ENCODE results near the gene OR51I1. TPM values are rescaled to one million over a fixed set of nuclear protein-coding genes. Genes with fewer than 3 reads are reported as not detected.

The OR51I1 gene
- total and polyA plus RNA-seq, 2 experiments from 2014 or later = not detected

- TF ChIP-seq EZH2 (IDR thresholded peaks at IDR 0.05; ENCODE audit: insufficient read depth, poor library complexity, severe bottlenecking) (no peak), EZH2phosphoT487 (IDR thresholded peaks at IDR 0.05; ENCODE audit: insufficient read depth, low read depth) (no peak)
- Histone ChIP-seq H3K4me3 (no peak overlapping the region), H3K27me3 (replicated peaks; ENCODE audit: insufficient read depth) (no peaks in the 10 kb centered on the region), H4K20me1 (ENCODE audit: insufficient read depth) (no peaks in the 10 kb centered on the region), H2AFZ (no peak overlapping the region), H3F3A (ENCODE audit: insufficient read depth) (no peaks in the 10 kb centered on the region), H3K27ac (no peak overlapping the region), H3K36me3 (ENCODE audit: low read depth) (no peaks in the 10 kb centered on the region), H3K9ac (no peak overlapping the region), H3K4me1 (ENCODE audit: insufficient read depth) (no peaks in the 10 kb centered on the region), H3K9me2 (ENCODE audit: insufficient read depth) (no peaks in the 10 kb centered on the region), H3K9me3 (ENCODE audit: low read depth) (no peaks in the 10 kb centered on the region), H3K4me2 (ENCODE audit: unreplicated experiment) (no peak overlapping the region), H3K79me2 (ENCODE audit: insufficient read depth) (no peaks in the 10 kb centered on the region)
- in situ Hi-C loops (cut with MboI) = loop anchor here (25.0 kb wide), 1 partner anchor 757 kb away; the partner anchor contains the start of genes OR51D1 and OR51E1
- DNase-seq = no peak
These were observed 47.2 kb downstream of the OR51I1 start for GRCh38 chr11:5394091-5394490.

Other genes starting within 250 kb of the OR51I1 start
- not detected in 2 replicates for gene OR51V1, start 240.8 kb downstream of the OR51I1 start, total RNA-seq (2014; rRNA removed; shearing (Covaris generic))
- not detected in 2 replicates for gene OR51V1, start 240.8 kb downstream of the OR51I1 start, polyA plus RNA-seq (2016; fragmentation: Nextera tagmentation; extraction: Ambion mirVana)
- not detected in 2 replicates for gene HBB, start 214.4 kb downstream of the OR51I1 start, total RNA-seq (2014; rRNA removed; shearing (Covaris generic))
- not detected in 2 replicates for gene HBB, start 214.4 kb downstream of the OR51I1 start, polyA plus RNA-seq (2016; fragmentation: Nextera tagmentation; extraction: Ambion mirVana)
- not detected in 2 replicates for gene HBD, start 207.0 kb downstream of the OR51I1 start, total RNA-seq (2014; rRNA removed; shearing (Covaris generic))
- not detected in 2 replicates for gene HBD, start 207.0 kb downstream of the OR51I1 start, polyA plus RNA-seq (2016; fragmentation: Nextera tagmentation; extraction: Ambion mirVana)
- gene HBG1, start 191.7 kb downstream of the OR51I1 start, total RNA-seq (2014; rRNA removed; shearing (Covaris generic)) = not detected in 2 replicates
- gene HBG1, start 191.7 kb downstream of the OR51I1 start, polyA plus RNA-seq (2016; fragmentation: Nextera tagmentation; extraction: Ambion mirVana) = not detected in 2 replicates
- gene HBG2, start 186.7 kb downstream of the OR51I1 start, total RNA-seq (2014; rRNA removed; shearing (Covaris generic)) = not detected in 2 replicates
- not detected in 2 replicates for gene HBG2, start 186.7 kb downstream of the OR51I1 start, polyA plus RNA-seq (2016; fragmentation: Nextera tagmentation; extraction: Ambion mirVana)
- not detected in 2 replicates for gene HBE1, start 171.6 kb downstream of the OR51I1 start, total RNA-seq (2014; rRNA removed; shearing (Covaris generic))
- not detected in 2 replicates for gene HBE1, start 171.6 kb downstream of the OR51I1 start, polyA plus RNA-seq (2016; fragmentation: Nextera tagmentation; extraction: Ambion mirVana)
- not detected in 2 replicates for gene OR51B4, start 139.6 kb downstream of the OR51I1 start, total RNA-seq (2014; rRNA removed; shearing (Covaris generic))
- not detected in 2 replicates for gene OR51B4, start 139.6 kb downstream of the OR51I1 start, polyA plus RNA-seq (2016; fragmentation: Nextera tagmentation; extraction: Ambion mirVana)
- gene OR51B2, start 117.2 kb downstream of the OR51I1 start, total RNA-seq (2014; rRNA removed; shearing (Covaris generic)) = not detected in 2 replicates
- not detected in 2 replicates for gene OR51B2, start 117.2 kb downstream of the OR51I1 start, polyA plus RNA-seq (2016; fragmentation: Nextera tagmentation; extraction: Ambion mirVana)
- gene OR51B5, start 98.0 kb downstream of the OR51I1 start, total RNA-seq (2014; rRNA removed; shearing (Covaris generic)) = not detected in 2 replicates
- gene OR51B5, start 98.0 kb downstream of the OR51I1 start, polyA plus RNA-seq (2016; fragmentation: Nextera tagmentation; extraction: Ambion mirVana) = not detected in 2 replicates
- gene OR51B6, start 90.0 kb downstream of the OR51I1 start, total RNA-seq (2014; rRNA removed; shearing (Covaris generic)) = not detected in 2 replicates
- gene OR51B6, start 90.0 kb downstream of the OR51I1 start, polyA plus RNA-seq (2016; fragmentation: Nextera tagmentation; extraction: Ambion mirVana) = not detected in 2 replicates
- not detected in 2 replicates for gene OR51M1, start 57.7 kb downstream of the OR51I1 start, total RNA-seq (2014; rRNA removed; shearing (Covaris generic))
- gene OR51M1, start 57.7 kb downstream of the OR51I1 start, polyA plus RNA-seq (2016; fragmentation: Nextera tagmentation; extraction: Ambion mirVana) = not detected in 2 replicates
- gene OR51Q1, start 19.4 kb downstream of the OR51I1 start, total RNA-seq (2014; rRNA removed; shearing (Covaris generic)) = not detected in 2 replicates
- not detected in 2 replicates for gene OR51Q1, start 19.4 kb downstream of the OR51I1 start, polyA plus RNA-seq (2016; fragmentation: Nextera tagmentation; extraction: Ambion mirVana)
- gene OR51I2, start 7.8 kb upstream of the OR51I1 start, total RNA-seq (2014; rRNA removed; shearing (Covaris generic)) = not detected in 2 replicates
- gene OR51I2, start 7.8 kb upstream of the OR51I1 start, polyA plus RNA-seq (2016; fragmentation: Nextera tagmentation; extraction: Ambion mirVana) = not detected in 2 replicates
- gene OR52D1, start 47.2 kb upstream of the OR51I1 start, total RNA-seq (2014; rRNA removed; shearing (Covaris generic)) = not detected in 2 replicates
- gene OR52D1, start 47.2 kb upstream of the OR51I1 start, polyA plus RNA-seq (2016; fragmentation: Nextera tagmentation; extraction: Ambion mirVana) = not detected in 2 replicates
- gene UBQLN3, start 68.4 kb upstream of the OR51I1 start, total RNA-seq (2014; rRNA removed; shearing (Covaris generic)) = not detected in 2 replicates
- gene UBQLN3, start 68.4 kb upstream of the OR51I1 start, polyA plus RNA-seq (2016; fragmentation: Nextera tagmentation; extraction: Ambion mirVana) = not detected in 2 replicates
- 0.32 TPM in 1 of 2 replicates, not detected in the other for gene UBQLNL, start 75.2 kb upstream of the OR51I1 start, total RNA-seq (2014; rRNA removed; shearing (Covaris generic))
- gene UBQLNL, start 75.2 kb upstream of the OR51I1 start, polyA plus RNA-seq (2016; fragmentation: Nextera tagmentation; extraction: Ambion mirVana) = 0.20 TPM in 1 of 2 replicates, not detected in the other
- not detected in 2 replicates for gene OR52H1, start 107.0 kb upstream of the OR51I1 start, total RNA-seq (2014; rRNA removed; shearing (Covaris generic))
- not detected in 2 replicates for gene OR52H1, start 107.0 kb upstream of the OR51I1 start, polyA plus RNA-seq (2016; fragmentation: Nextera tagmentation; extraction: Ambion mirVana)
- not detected in 2 replicates for gene OR52B6, start 139.4 kb upstream of the OR51I1 start, total RNA-seq (2014; rRNA removed; shearing (Covaris generic))
- gene OR52B6, start 139.4 kb upstream of the OR51I1 start, polyA plus RNA-seq (2016; fragmentation: Nextera tagmentation; extraction: Ambion mirVana) = not detected in 2 replicates
- gene TRIM6, start 155.1 kb upstream of the OR51I1 start, total RNA-seq (2014; rRNA removed; shearing (Covaris generic)) = 2.3 and 3.6 TPM in 2 replicates
- gene TRIM6, start 155.1 kb upstream of the OR51I1 start, polyA plus RNA-seq (2016; fragmentation: Nextera tagmentation; extraction: Ambion mirVana) = 1.9 and 2.2 TPM in 2 replicates
- gene TRIM34, start 183.5 kb upstream of the OR51I1 start, total RNA-seq (2014; rRNA removed; shearing (Covaris generic)) = 5.1 and 12.1 TPM in 2 replicates
- gene TRIM34, start 183.5 kb upstream of the OR51I1 start, polyA plus RNA-seq (2016; fragmentation: Nextera tagmentation; extraction: Ambion mirVana) = 3.9 and 4.0 TPM in 2 replicates
- gene TRIM5, start 243.6 kb upstream of the OR51I1 start, total RNA-seq (2014; rRNA removed; shearing (Covaris generic)) = 10.7 and 11.9 TPM in 2 replicates
- gene TRIM5, start 243.6 kb upstream of the OR51I1 start, polyA plus RNA-seq (2016; fragmentation: Nextera tagmentation; extraction: Ambion mirVana) = 12.7 and 14.0 TPM in 2 replicates
- 58.4 and 114 TPM in 2 replicates for gene TRIM22, start 248.3 kb upstream of the OR51I1 start, total RNA-seq (2014; rRNA removed; shearing (Covaris generic))
- gene TRIM22, start 248.3 kb upstream of the OR51I1 start, polyA plus RNA-seq (2016; fragmentation: Nextera tagmentation; extraction: Ambion mirVana) = 50.2 and 51.1 TPM in 2 replicates